BE2C (cell line): ENCODE measurements around the gene CD24. TPM values are rescaled to one million over a fixed set of nuclear protein-coding genes. Genes with fewer than 3 reads are reported as not detected.
"Not testable (repeated sequence)": the region's sequence is repeated elsewhere in the genome, so short reads cannot be mapped to it uniquely, and the experiment has no call there.

Source experiments
- DNase-seq: peaks from one replicate; pipeline ENCODE4 v3.0.0-alpha.2; 2020
- H3K27me3 ChIP-seq: fragments of 250-450 bp; sonication (Bioruptor Pico); 2 replicates; pipeline ENCODE4 v1.5.1; 2020; ENCODE audit warnings: mild to moderate bottlenecking
- H3K36me3 ChIP-seq: fragments of 250-450 bp; sonication (Bioruptor Pico); 2 replicates; pipeline ENCODE4 v1.5.1; 2020; ENCODE audit warnings: mild to moderate bottlenecking
- H3K4me1 ChIP-seq: fragments of 250-450 bp; sonication (Bioruptor Pico); 2 replicates; pipeline ENCODE4 v1.5.1; 2020
- H3K4me3 ChIP-seq: 2 replicates; pipeline ENCODE4 v1.5.1; 2011; ENCODE audit warnings: low read depth, low read length
- H3K9me3 ChIP-seq: fragments of 250-450 bp; sonication (Bioruptor Pico); 2 replicates; pipeline ENCODE4 v1.5.1; 2020
- polyA plus RNA-seq: library from polyadenylated mRNA; unstranded; fragments of >200 nt; gene quantifications from one replicate; pipeline ENCODE4 v1.2.1, GENCODE V29; 2012; ENCODE audit warnings: low read depth, missing spikeins; ENCODE audit not compliant: insufficient read length, insufficient read depth
- TF ChIP-seq, protein P1 (sequence below): IDR thresholded peaks from 2 replicates; pipeline ENCODE4 v1.5.1; 2012; ENCODE audit warnings: mild to moderate bottlenecking, low read depth, low read length

CD24 gene
- 256 TPM for polyA plus RNA-seq

GRCh38 chr6:106974336-106974998, at the start of gene CD24:
CD24 (minus strand) TSS chr6:106974729; CDS start chr6:106974646, 83 bp downstream.
- no peaks in the 10 kb centered on the region; the same call in 1 of the 2 replicates for H3K4me1 ChIP-seq
- H3K9me3 ChIP-seq, result no peaks in the 10 kb centered on the region
- peak within 1 kb of the TSS; percentile 64 for H3K4me3 ChIP-seq
- H3K36me3 ChIP-seq, result no peaks in the 10 kb centered on the region
- peaks cover 59% of the 10 kb centered on the region for H3K27me3 ChIP-seq
- TF ChIP-seq, protein P1, sequence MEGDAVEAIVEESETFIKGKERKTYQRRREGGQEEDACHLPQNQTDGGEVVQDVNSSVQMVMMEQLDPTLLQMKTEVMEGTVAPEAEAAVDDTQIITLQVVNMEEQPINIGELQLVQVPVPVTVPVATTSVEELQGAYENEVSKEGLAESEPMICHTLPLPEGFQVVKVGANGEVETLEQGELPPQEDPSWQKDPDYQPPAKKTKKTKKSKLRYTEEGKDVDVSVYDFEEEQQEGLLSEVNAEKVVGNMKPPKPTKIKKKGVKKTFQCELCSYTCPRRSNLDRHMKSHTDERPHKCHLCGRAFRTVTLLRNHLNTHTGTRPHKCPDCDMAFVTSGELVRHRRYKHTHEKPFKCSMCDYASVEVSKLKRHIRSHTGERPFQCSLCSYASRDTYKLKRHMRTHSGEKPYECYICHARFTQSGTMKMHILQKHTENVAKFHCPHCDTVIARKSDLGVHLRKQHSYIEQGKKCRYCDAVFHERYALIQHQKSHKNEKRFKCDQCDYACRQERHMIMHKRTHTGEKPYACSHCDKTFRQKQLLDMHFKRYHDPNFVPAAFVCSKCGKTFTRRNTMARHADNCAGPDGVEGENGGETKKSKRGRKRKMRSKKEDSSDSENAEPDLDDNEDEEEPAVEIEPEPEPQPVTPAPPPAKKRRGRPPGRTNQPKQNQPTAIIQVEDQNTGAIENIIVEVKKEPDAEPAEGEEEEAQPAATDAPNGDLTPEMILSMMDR, result no peak
- peak; percentile 52 for DNase-seq

GRCh38 chr6:107021446-107022185, 47.1 kb upstream of the CD24 start:
- Histone ChIP-seq H3K4me1 (no peaks in the 10 kb centered on the region), H3K36me3 (no peaks in the 10 kb centered on the region), H3K27me3 (no peaks in the 10 kb centered on the region), H3K9me3 (no peaks in the 10 kb centered on the region), H3K4me3 (no peak overlapping the region)
- TF ChIP-seq, protein P1, result no peak
- DNase-seq, result no peak

DNA sequence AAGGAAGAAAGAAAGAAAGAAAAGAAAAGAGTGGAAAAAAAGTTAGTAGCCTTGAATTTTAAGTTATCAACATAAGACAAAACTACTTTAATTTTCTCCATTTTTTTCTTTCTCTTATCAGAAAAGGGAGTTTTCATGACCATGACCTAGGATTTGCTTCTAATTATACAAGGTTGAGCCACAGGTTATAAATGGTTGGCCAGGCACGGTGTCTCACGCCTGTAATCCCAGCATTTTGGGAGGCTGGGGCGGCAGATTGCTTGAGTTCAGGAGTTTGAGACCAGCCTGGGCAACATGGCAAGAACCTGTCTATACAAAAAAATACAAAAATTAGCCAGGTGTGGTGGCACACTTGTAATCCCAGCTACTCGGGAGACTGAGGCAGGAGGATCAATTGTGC, 45.7 kb upstream of the CD24 start:
- Histone ChIP-seq H3K4me3 (no peak overlapping the region), H3K36me3 (no peaks in the 10 kb centered on the region), H3K9me3 (no peaks in the 10 kb centered on the region), H3K27me3 (no peaks in the 10 kb centered on the region), H3K4me1 (no peaks in the 10 kb centered on the region)
- TF ChIP-seq, protein P1, result no peak
- DNase-seq, result no peak

DNA sequence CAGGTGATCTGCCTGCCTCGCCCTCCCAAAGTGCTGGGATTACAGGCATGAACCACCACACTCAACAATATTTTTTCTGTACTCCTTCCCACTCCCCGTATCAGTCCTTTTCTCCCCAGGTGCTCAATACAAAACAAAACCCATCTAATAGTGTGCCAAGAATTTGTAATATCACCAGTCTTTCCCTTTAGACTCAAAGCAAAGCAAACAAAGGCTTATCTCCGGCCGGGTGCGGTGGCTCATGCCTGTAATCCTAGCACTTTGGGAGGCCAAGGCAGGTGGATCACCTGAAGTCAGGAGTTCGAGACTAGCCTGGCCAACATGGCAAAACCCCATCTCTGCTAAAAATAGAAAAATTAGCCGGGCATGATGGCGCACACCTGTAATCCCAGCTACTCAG, 45.1 kb upstream of the CD24 start:
- not testable (repeated sequence) for H3K9me3 ChIP-seq, DNase-seq, H3K4me3 ChIP-seq, H3K4me1 ChIP-seq, H3K27me3 ChIP-seq, H3K36me3 ChIP-seq

DNA sequence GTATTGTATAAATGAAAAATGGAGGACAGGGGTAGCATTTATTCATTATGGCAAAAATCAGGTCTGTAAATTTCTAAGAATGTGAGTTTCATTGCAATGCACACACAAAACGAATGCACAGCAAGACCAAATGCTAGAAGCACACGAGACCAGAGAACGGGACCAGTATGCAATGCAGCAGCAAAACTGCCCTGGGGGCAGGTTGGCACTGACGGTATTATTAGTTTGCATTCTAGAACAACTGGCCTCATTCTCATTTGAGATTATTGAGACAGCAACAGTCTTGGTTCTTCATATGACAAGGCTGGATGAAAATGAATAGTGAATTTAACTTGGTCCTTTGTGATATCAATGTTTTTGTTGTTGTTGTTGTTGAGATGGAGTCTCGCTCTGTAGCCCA, 44.5 kb upstream of the CD24 start:
- H3K9me3 ChIP-seq, result no peaks in the 10 kb centered on the region

GRCh38 chr6:107009499-107009898, 35.0 kb upstream of the CD24 start:
- TF ChIP-seq, protein P1, result no peak
- H3K9me3 ChIP-seq, result no peaks in the 10 kb centered on the region
- no peak overlapping the region for H3K4me3 ChIP-seq
- H3K4me1 ChIP-seq, result no peaks in the 10 kb centered on the region
- no peaks in the 10 kb centered on the region for H3K36me3 ChIP-seq
- no peak for DNase-seq
- H3K27me3 ChIP-seq, result no peaks in the 10 kb centered on the region; the same call in 1 of the 2 replicates

More for the DNA sequence above, 44.5 kb upstream of the CD24 start:
- Histone ChIP-seq H3K4me1 (no peaks in the 10 kb centered on the region), H3K36me3 (no peaks in the 10 kb centered on the region), H3K4me3 (no peak overlapping the region), H3K27me3 (no peaks in the 10 kb centered on the region)
- TF ChIP-seq, protein P1, result no peak
- DNase-seq, result no peak
